AG09309 (cell line): Measurements from ENCODE around the gene NELFB.

Source experiments
- DNase-seq: peaks from one replicate; pipeline ENCODE4 v3.0.0-alpha.2; 2010; ENCODE audit warnings: low read depth
- H3K4me3 ChIP-seq: 2 replicates; pipeline ENCODE4 v1.5.1; 2011; ENCODE audit warnings: mild to moderate bottlenecking, low read depth, low read length, moderate library complexity; ENCODE audit not compliant: control insufficient read depth
- TF ChIP-seq, protein P1 (sequence below): IDR thresholded peaks from 2 replicates; pipeline ENCODE4 v1.5.1; 2011; ENCODE audit warnings: mild to moderate bottlenecking, low read depth, low read length, inconsistent platforms; ENCODE audit not compliant: insufficient read depth, control insufficient read depth; ENCODE audit errors: missing control alignments

NELFB gene

DNA sequence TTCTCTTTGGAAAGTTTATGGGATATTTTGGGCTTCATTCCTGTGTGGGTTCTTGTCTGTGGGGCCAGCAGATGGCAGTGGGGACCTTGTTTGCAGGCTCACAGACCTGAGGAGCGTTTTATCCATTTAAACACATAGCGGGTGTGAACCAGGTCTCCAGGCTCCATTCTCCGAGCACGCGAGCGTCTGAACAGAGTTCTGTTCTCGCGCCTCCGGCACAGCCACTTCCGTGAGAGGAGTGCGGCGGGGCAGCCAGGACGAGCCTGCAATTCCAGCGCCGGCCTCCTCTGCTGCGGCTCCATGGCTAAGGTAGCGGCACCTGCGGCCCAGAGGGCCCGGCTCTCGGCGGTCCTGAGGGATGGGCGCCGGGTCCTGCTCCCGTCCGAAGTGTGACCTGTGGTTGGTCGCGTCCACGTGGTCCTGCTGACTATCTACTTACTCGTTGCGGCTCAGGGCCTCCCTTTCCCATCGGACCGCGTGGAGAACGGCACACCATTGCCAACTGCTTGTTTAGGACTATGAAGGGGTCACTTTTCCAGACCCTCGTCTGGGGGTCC is 39.6 kb downstream of the NELFB start:
- TF ChIP-seq, protein P1, sequence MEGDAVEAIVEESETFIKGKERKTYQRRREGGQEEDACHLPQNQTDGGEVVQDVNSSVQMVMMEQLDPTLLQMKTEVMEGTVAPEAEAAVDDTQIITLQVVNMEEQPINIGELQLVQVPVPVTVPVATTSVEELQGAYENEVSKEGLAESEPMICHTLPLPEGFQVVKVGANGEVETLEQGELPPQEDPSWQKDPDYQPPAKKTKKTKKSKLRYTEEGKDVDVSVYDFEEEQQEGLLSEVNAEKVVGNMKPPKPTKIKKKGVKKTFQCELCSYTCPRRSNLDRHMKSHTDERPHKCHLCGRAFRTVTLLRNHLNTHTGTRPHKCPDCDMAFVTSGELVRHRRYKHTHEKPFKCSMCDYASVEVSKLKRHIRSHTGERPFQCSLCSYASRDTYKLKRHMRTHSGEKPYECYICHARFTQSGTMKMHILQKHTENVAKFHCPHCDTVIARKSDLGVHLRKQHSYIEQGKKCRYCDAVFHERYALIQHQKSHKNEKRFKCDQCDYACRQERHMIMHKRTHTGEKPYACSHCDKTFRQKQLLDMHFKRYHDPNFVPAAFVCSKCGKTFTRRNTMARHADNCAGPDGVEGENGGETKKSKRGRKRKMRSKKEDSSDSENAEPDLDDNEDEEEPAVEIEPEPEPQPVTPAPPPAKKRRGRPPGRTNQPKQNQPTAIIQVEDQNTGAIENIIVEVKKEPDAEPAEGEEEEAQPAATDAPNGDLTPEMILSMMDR: peak; percentile 45
- no peak overlapping the region for H3K4me3 ChIP-seq
- no peak for DNase-seq

GRCh38 chr9:137295238-137295811 is 40.2 kb downstream of the NELFB start:
- TF ChIP-seq, protein P1: peak; percentile 29
- no peak for DNase-seq

GRCh38 chr9:137295849-137296669 is 40.9 kb downstream of the NELFB start:
- TF ChIP-seq, protein P1: no peak
- H3K4me3 ChIP-seq: no peak overlapping the region
- no peak for DNase-seq

More at GRCh38 chr9:137295238-137295811, 40.2 kb downstream of the NELFB start:
- no peak overlapping the region for H3K4me3 ChIP-seq

DNA sequence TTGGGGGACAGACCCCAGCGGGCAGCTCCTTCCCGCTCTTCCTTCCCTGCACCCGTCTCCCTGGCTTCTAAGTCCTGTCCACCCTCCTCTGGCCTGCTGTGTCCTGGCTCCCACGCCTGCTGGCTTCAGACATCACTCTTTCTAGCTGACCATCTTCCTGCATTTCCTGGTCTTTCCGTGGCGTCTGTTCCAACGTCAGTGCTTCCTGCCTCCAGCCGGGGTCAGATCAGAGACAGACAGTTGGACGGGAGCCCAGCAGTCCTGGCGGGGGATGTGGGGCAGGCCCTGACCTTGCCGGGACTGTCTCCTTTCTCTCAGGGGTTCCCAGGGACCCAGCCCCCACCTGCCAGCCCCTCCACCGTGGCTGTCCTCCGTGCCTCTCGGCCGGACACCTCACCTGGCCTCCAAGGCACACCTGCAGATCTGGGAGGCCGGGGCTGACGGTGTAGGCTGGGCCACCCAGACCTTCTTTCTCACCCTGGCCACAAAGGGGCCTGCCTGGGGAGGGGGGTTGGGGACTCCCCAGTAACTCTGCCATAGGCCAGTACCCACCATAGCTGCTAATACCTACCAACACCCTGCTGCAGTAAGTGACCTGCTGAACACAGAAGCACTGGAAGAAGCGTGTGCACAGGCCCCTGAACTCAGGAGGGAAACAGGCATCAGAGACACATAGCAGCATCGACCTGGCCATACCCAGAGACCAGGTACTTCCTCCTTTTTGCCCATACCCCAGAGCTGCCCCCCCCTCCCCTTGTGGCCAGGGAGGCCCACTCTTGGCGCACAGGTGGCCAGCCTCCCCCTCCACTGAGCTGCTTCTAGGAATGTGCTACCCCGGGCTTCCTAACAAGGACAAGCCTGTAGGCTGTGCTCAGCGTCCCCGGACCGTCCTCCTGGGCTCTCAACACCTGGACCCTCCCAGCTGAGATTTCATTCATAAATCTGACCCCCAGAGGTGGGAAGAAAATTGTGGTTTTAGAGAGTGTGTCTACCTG is 41.8 kb downstream of the NELFB start:
- no peak for DNase-seq
- H3K4me3 ChIP-seq: no peak overlapping the region
- TF ChIP-seq, protein P1: no peak

GRCh38 chr9:137297966-137298365 is 42.8 kb downstream of the NELFB start:
- TF ChIP-seq, protein P1: no peak
- no peak overlapping the region for H3K4me3 ChIP-seq
- no peak for DNase-seq
